GM21390 (cell line): ENCODE measurements around the gene CTNNA2.

Source experiments
- ATAC-seq: cut with Tn5 transposase; IDR thresholded peaks from one replicate; pipeline ENCODE4 v1.9.1; 2021; ENCODE audit not compliant: unreplicated experiment

Gene CTNNA2

GRCh38 chr2:79849241-79849640 is 336.4 kb downstream of the CTNNA2 start:
- ATAC-seq: no peak

GRCh38 chr2:79849949-79850348 is 337.1 kb downstream of the CTNNA2 start:
- ATAC-seq: no peak

- ATAC-seq: no peak
These were observed 338.1 kb downstream of the CTNNA2 start for GRCh38 chr2:79850912-79851311.

- no peak for ATAC-seq
These were observed 342.6 kb downstream of the CTNNA2 start for GRCh38 chr2:79855264-79856006.

GRCh38 chr2:79857888-79858287 is 345.0 kb downstream of the CTNNA2 start:
- no peak for ATAC-seq

- no peak for ATAC-seq
These were observed 347.6 kb downstream of the CTNNA2 start for GRCh38 chr2:79860228-79861058.

- ATAC-seq: no peak
These were observed 348.2 kb downstream of the CTNNA2 start for GRCh38 chr2:79861059-79861374.

GRCh38 chr2:79862756-79863155 is 349.9 kb downstream of the CTNNA2 start:
- ATAC-seq: no peak

- no peak for ATAC-seq
These were observed 359.8 kb downstream of the CTNNA2 start for GRCh38 chr2:79872656-79873055.

GRCh38 chr2:79874015-79874414 is 361.2 kb downstream of the CTNNA2 start:
- no peak for ATAC-seq

- ATAC-seq: no peak
These were observed 363.6 kb downstream of the CTNNA2 start for GRCh38 chr2:79876430-79876829.

GRCh38 chr2:79882548-79882947 is 369.7 kb downstream of the CTNNA2 start:
- no peak for ATAC-seq

- peak; percentile 69 for ATAC-seq
These were observed 375.0 kb downstream of the CTNNA2 start for GRCh38 chr2:79887747-79888374.

GRCh38 chr2:79892123-79892522 is 379.3 kb downstream of the CTNNA2 start:
- ATAC-seq: no peak

- no peak for ATAC-seq
These were observed 386.3 kb downstream of the CTNNA2 start for GRCh38 chr2:79899196-79899595.

- ATAC-seq: no peak
These were observed 388.3 kb downstream of the CTNNA2 start for GRCh38 chr2:79901161-79901560.

GRCh38 chr2:79903222-79904000 is 390.6 kb downstream of the CTNNA2 start:
- no peak for ATAC-seq

GRCh38 chr2:79906139-79906890 is 393.5 kb downstream of the CTNNA2 start:
- no peak for ATAC-seq

GRCh38 chr2:79909521-79909920 is 396.7 kb downstream of the CTNNA2 start:
- no peak for ATAC-seq

- no peak for ATAC-seq
These were observed 397.8 kb downstream of the CTNNA2 start for GRCh38 chr2:79910643-79911042.
